Thyroid gland (tissue), 4 donors: ENCODE results near the gene NFKBIB. TPM values are rescaled to one million over a fixed set of nuclear protein-coding genes. Genes with fewer than 3 reads are reported as not detected.
A peak's percentile ranks its signal among the peaks of the same experiment; 100 is the strongest.

Experiments used
- DNase-seq, 2 donors: peaks; one replicate each; pipeline ENCODE4 v3.0.0-alpha.2; 2019
- H3K27ac ChIP-seq, 3 donors: fragments of 200-600 bp; sonication (generic); 1 replicate in 2 of 3; 2 replicates in 1 of 3; pipeline ENCODE4 v1.5.1; 2016 to 2019; ENCODE audit warnings: mild to moderate bottlenecking in 1 of 3, moderate library complexity in 1 of 3
- H3K27me3 ChIP-seq: fragments of 200-600 bp; sonication (generic); one replicate; pipeline ENCODE4 v1.5.1; 2019
- H3K36me3 ChIP-seq, 2 donors: fragments of 200-600 bp; sonication (generic); one replicate each; pipeline ENCODE4 v1.5.1; 2016 to 2019
- H3K4me1 ChIP-seq, 2 donors: fragments of 200-600 bp; sonication (generic); one replicate each; pipeline ENCODE4 v1.5.1; 2017 to 2019
- H3K4me3 ChIP-seq, 3 donors: fragments of 200-600 bp; sonication (generic); replicated peaks in 1 of 3; 1 replicate in 2 of 3; 2 replicates in 1 of 3; pipeline ENCODE4 v1.5.1; 2016; ENCODE audit warnings: mild to moderate bottlenecking in 1 of 3
- H3K9me3 ChIP-seq: fragments of 200-600 bp; sonication (generic); one replicate; pipeline ENCODE4 v1.5.1; 2017
- CTCF ChIP-seq, 6 experiments: fragments of 200-600 bp in 3 of 6; fragments of 450-650 bp in 3 of 6; sonication (generic) in 3 of 6; IDR thresholded peaks; one replicate each; pipeline ENCODE4 v1.5.1; 2016 to 2019; ENCODE audit warnings: antibody characterized with exemption in 6 of 6, mild to moderate bottlenecking in 2 of 6, inconsistent platforms in 1 of 6, moderate library complexity in 1 of 6
- POLR2A ChIP-seq, 2 donors: fragments of 450-650 bp; IDR thresholded peaks; one replicate each; pipeline ENCODE4 v1.6.1; 2017; ENCODE audit warnings: antibody characterized with exemption in 2 of 2, mild to moderate bottlenecking in 2 of 2, moderate library complexity in 1 of 2
- WGBS, 2 donors: methylation state at CpG; one replicate each; pipeline ENCODE4 v1.1.5; 2017; 5-methylcytosine and 5-hydroxymethylcytosine counted together
- intact Hi-C: fragments of 100-400 bp; cut with DNase I; formaldehyde crosslinking; loops from one replicate; pipeline ENCODE4 v1.15.1; 2023
- total RNA-seq, 4 donors: library from RNA; depleted of rRNA; stranded (reverse); fragments of >200 nt; gene quantifications; one replicate each; pipeline ENCODE4 v1.2.3, GENCODE V29; 2016

NFKBIB gene
- total RNA-seq, 4 donors from 2014 or later = 18.6 to 23.7 (median 21.2) TPM

- intact Hi-C loops = no loop called here
- Histone ChIP-seq H3K27me3 (no peaks in the 10 kb centered on the region), H3K9me3 (no peaks in the 10 kb centered on the region), H3K36me3 (no peaks in the 10 kb centered on the region), H3K27ac (no peak overlapping the region), H3K4me1 (peaks cover 5 to 29% of the 10 kb centered on the region in 2 donors), H3K4me3 (no peak overlapping the region)
- WGBS, 2 donors = 95 to 97% methylated on average over 3 of the region's 3 CpGs
- DNase-seq = no peak
- TF ChIP-seq POLR2A (IDR thresholded peaks at IDR 0.05) (no peak), CTCF (IDR thresholded peaks at IDR 0.05) (no peak)
Observed at GRCh38 chr19:38861368-38861767, 38.4 kb upstream of the NFKBIB start.

GRCh38 chr19:38862321-38863059 is 37.3 kb upstream of the NFKBIB start:
- 42 to 44% methylated on average over 10 of the region's 10 CpGs for WGBS, 2 donors
- Histone ChIP-seq H3K4me3 (no peak overlapping the region), H3K4me1 (peaks cover 5 to 29% of the 10 kb centered on the region in 2 donors), H3K36me3 (no peaks in the 10 kb centered on the region), H3K27ac (peak overlapping the region; percentile 4 to 46 (median 36)), H3K9me3 (no peaks in the 10 kb centered on the region), H3K27me3 (no peaks in the 10 kb centered on the region)
- TF ChIP-seq CTCF (IDR thresholded peaks at IDR 0.05) = no peak
- no peak for TF ChIP-seq POLR2A (IDR thresholded peaks at IDR 0.05)
- peak; percentile 29 to 41 for DNase-seq
- intact Hi-C loops = no loop called here

GRCh38 chr19:38867171-38867780 is 32.5 kb upstream of the NFKBIB start:
- TF ChIP-seq POLR2A (IDR thresholded peaks at IDR 0.05) (no peak), CTCF (IDR thresholded peaks at IDR 0.05) (no peak)

GRCh38 chr19:38868551-38868950 is 31.2 kb upstream of the NFKBIB start:
- no peak for TF ChIP-seq POLR2A (IDR thresholded peaks at IDR 0.05)
- TF ChIP-seq CTCF (IDR thresholded peaks at IDR 0.05) = no peak
- no peaks in the 10 kb centered on the region for H3K9me3 ChIP-seq
- no peak overlapping the region for H3K4me3 ChIP-seq
- no peak for DNase-seq
- H3K4me1 ChIP-seq = peaks cover 9 to 14% of the 10 kb centered on the region in 2 donors
- H3K27ac ChIP-seq = no peak overlapping the region
- intact Hi-C loops = no loop called here
- no peaks in the 10 kb centered on the region for H3K36me3 ChIP-seq
- WGBS, 2 donors = 91 to 95% methylated on average over 6 of the region's 6 CpGs
- no peaks in the 10 kb centered on the region for H3K27me3 ChIP-seq

More at GRCh38 chr19:38867171-38867780, 32.5 kb upstream of the NFKBIB start:
- no peak overlapping the region for H3K27ac ChIP-seq
- H3K4me3 ChIP-seq = no peak overlapping the region
- peaks cover 9 to 21% of the 10 kb centered on the region in 2 donors for H3K4me1 ChIP-seq
- no peaks in the 10 kb centered on the region for H3K36me3 ChIP-seq
- DNase-seq = no peak
- H3K27me3 ChIP-seq = no peaks in the 10 kb centered on the region
- H3K9me3 ChIP-seq = no peaks in the 10 kb centered on the region
- WGBS, 2 donors = 90 to 91% methylated on average over 10 of the region's 10 CpGs
- intact Hi-C loops = no loop called here
